HG03460 (cell line): ENCODE data around the gene LSM14B.

ENCODE experiments used
- ATAC-seq: cut with Tn5 transposase; IDR thresholded peaks from one replicate; pipeline ENCODE4 v1.9.1; 2021; ENCODE audit not compliant: unreplicated experiment

The LSM14B gene

GRCh38 chr20:62162765-62163484 is 40.6 kb downstream of the LSM14B start:
- ATAC-seq = no peak

GRCh38 chr20:62163485-62163865 is 41.2 kb downstream of the LSM14B start:
- no peak for ATAC-seq

- ATAC-seq = no peak
Measured at GRCh38 chr20:62163986-62164762, 41.9 kb downstream of the LSM14B start.

GRCh38 chr20:62164879-62165761 is 42.8 kb downstream of the LSM14B start:
- no peak for ATAC-seq

GRCh38 chr20:62165762-62166399 is 43.6 kb downstream of the LSM14B start:
- ATAC-seq = no peak

GRCh38 chr20:62167474-62167873 is 45.2 kb downstream of the LSM14B start:
- no peak for ATAC-seq

GRCh38 chr20:62168061-62168460 is 45.8 kb downstream of the LSM14B start:
- no peak for ATAC-seq

GRCh38 chr20:62168890-62169435 is 46.7 kb downstream of the LSM14B start:
- ATAC-seq = no peak

GRCh38 chr20:62170536-62170935 is 48.3 kb downstream of the LSM14B start:
- ATAC-seq = no peak

- no peak for ATAC-seq
Measured at GRCh38 chr20:62171245-62171644, 49.0 kb downstream of the LSM14B start.

GRCh38 chr20:62172666-62173065 is 50.4 kb downstream of the LSM14B start:
- ATAC-seq = no peak

- no peak for ATAC-seq
Measured at GRCh38 chr20:62174021-62174804, 51.9 kb downstream of the LSM14B start.

- no peak for ATAC-seq
Measured at GRCh38 chr20:62174870-62175624, 52.8 kb downstream of the LSM14B start.

GRCh38 chr20:62175711-62176110 is 53.4 kb downstream of the LSM14B start:
- no peak for ATAC-seq

GRCh38 chr20:62176866-62177265 is 54.6 kb downstream of the LSM14B start:
- no peak for ATAC-seq

- no peak for ATAC-seq
Measured at GRCh38 chr20:62177307-62177706, 55.0 kb downstream of the LSM14B start.

GRCh38 chr20:62178316-62179161 is 56.3 kb downstream of the LSM14B start:
- ATAC-seq = no peak

- no peak for ATAC-seq
Measured at GRCh38 chr20:62179162-62179504, 56.9 kb downstream of the LSM14B start.
